ENCODE data around the gene TRPM1.

Gene TRPM1

DNA sequence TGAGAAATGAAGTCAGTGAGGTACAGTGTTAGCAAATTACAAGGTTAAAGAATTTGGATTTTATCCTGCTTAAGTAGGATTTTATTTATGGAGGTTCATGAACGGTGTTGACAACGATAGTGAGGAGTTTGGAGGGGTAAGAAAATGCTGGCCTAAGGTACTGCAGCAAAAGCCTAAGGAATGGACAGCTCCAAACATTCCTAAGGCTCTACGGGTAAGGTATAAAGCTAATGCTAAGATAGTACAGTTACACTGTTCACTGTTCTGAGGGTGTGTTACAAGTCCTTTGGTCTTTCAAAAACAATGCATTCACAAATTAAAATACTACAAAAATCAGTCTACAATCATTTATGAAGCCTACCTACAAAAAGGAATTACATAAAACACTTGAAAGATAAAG is 117.4 kb downstream of the TRPM1 start:
- Histone ChIP-seq H3K4me3 (ENCODE audit: low read length) (no peak overlapping the region), H3K9ac (ENCODE audit: low read length) (no peak overlapping the region), H3K9me2 (replicated peaks; ENCODE audit: insufficient read depth, low read length) (no peaks in the 10 kb centered on the region), H3K27me3 (replicated peaks; ENCODE audit: insufficient read depth, low read length) (no peaks in the 10 kb centered on the region), H3K27ac (ENCODE audit: low read length) (no peak overlapping the region), H2AFZ (ENCODE audit: low read length) (no peak overlapping the region), H3K79me2 (ENCODE audit: low read length) (peaks cover 97% of the 10 kb centered on the region), H4K20me1 (ENCODE audit: insufficient read depth, low read length) (no peaks in the 10 kb centered on the region; the same call in 1 of the 2 replicates), H3K36me3 (replicated peaks; ENCODE audit: insufficient read depth, low read length) (peaks cover 9% of the 10 kb centered on the region; the same call in 1 of the 2 replicates), H3F3A (ENCODE audit: insufficient read depth, low read length) (no peaks in the 10 kb centered on the region; the same call in 1 of the 2 replicates), H3K4me2 (ENCODE audit: low read depth, low read length) (no peak overlapping the region), H3K4me1 (ENCODE audit: low read length) (peaks cover 28% of the 10 kb centered on the region), H3K9me3 (replicated peaks; ENCODE audit: insufficient read depth, low read length) (no peaks in the 10 kb centered on the region)
- no peak for DNase-seq
- TF ChIP-seq EZH2 (optimal IDR thresholded peaks at IDR 0.05; ENCODE audit: low read depth, low read length) (no peak), EZH2phosphoT487 (IDR thresholded peaks at IDR 0.05; ENCODE audit: low read length) (no peak)
- TF ChIP-seq, protein P1, sequence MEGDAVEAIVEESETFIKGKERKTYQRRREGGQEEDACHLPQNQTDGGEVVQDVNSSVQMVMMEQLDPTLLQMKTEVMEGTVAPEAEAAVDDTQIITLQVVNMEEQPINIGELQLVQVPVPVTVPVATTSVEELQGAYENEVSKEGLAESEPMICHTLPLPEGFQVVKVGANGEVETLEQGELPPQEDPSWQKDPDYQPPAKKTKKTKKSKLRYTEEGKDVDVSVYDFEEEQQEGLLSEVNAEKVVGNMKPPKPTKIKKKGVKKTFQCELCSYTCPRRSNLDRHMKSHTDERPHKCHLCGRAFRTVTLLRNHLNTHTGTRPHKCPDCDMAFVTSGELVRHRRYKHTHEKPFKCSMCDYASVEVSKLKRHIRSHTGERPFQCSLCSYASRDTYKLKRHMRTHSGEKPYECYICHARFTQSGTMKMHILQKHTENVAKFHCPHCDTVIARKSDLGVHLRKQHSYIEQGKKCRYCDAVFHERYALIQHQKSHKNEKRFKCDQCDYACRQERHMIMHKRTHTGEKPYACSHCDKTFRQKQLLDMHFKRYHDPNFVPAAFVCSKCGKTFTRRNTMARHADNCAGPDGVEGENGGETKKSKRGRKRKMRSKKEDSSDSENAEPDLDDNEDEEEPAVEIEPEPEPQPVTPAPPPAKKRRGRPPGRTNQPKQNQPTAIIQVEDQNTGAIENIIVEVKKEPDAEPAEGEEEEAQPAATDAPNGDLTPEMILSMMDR (IDR thresholded peaks at IDR 0.05; ENCODE audit: low read length) = no peak

DNA sequence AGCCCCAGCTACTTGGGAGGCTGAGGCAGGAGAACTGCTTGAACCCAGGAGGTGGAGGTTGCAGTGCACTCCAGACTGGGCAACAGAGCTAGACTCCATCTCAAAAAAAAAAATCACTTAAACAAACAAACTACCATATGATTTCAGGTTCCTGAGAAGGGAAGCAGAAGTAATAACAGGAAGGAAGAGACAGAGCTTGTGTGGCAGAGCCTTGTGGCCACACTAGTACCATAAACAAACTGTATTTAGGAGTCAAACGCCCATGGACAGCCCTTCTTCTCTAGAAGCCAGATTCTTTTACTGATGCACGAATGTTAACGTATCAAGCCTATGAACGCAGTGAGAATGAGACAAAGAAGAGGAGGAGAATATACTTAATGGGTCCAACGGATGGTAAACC is 122.1 kb downstream of the TRPM1 start:
- H3K4me3 ChIP-seq (ENCODE audit: low read length) = no peak overlapping the region
- H3K79me2 ChIP-seq (ENCODE audit: low read length) = peaks cover 99% of the 10 kb centered on the region
- H2AFZ ChIP-seq (ENCODE audit: low read length) = no peak overlapping the region
- no peak overlapping the region for H3K9ac ChIP-seq (ENCODE audit: low read length)
- H3K9me2 ChIP-seq (replicated peaks; ENCODE audit: insufficient read depth, low read length) = no peaks in the 10 kb centered on the region
- no peak for DNase-seq
- no peaks in the 10 kb centered on the region for H3K9me3 ChIP-seq (replicated peaks; ENCODE audit: insufficient read depth, low read length)
- no peaks in the 10 kb centered on the region for H3K27me3 ChIP-seq (replicated peaks; ENCODE audit: insufficient read depth, low read length)
- peaks cover 29% of the 10 kb centered on the region for H3K4me1 ChIP-seq (ENCODE audit: low read length)
- no peaks in the 10 kb centered on the region; the same call in 1 of the 2 replicates for H4K20me1 ChIP-seq (ENCODE audit: insufficient read depth, low read length)
- H3K27ac ChIP-seq (ENCODE audit: low read length) = no peak overlapping the region
- H3K4me2 ChIP-seq (ENCODE audit: low read depth, low read length) = no peak overlapping the region
- peaks cover 4% of the 10 kb centered on the region; the same call in 1 of the 2 replicates for H3K36me3 ChIP-seq (replicated peaks; ENCODE audit: insufficient read depth, low read length)
- TF ChIP-seq EZH2phosphoT487 (IDR thresholded peaks at IDR 0.05; ENCODE audit: low read length) = no peak
- TF ChIP-seq, protein P1 (IDR thresholded peaks at IDR 0.05; ENCODE audit: low read length) = no peak
- TF ChIP-seq EZH2 (optimal IDR thresholded peaks at IDR 0.05; ENCODE audit: low read depth, low read length) = no peak
- no peaks in the 10 kb centered on the region for H3F3A ChIP-seq (ENCODE audit: insufficient read depth, low read length)

DNA sequence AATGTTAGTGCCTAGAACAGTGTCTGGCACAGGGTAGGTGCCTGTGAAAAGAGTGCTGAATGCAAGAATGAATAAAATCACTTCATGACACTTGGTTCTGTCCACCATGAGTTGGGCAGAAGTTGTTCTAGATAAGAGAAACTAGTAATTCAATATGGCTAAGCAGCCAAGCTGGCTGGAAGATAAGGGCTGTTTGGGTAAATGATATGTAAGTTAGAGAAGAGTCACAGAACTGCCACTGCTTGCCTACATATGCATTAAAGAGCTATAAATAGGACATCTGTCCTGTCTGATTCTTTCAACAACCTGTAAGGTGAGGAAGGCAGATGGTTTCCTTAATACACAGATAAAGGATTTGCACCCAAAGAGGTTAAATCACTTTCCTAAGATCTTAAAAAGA is 123.2 kb downstream of the TRPM1 start:
- Histone ChIP-seq H3K27me3 (replicated peaks; ENCODE audit: insufficient read depth, low read length) (no peaks in the 10 kb centered on the region), H4K20me1 (ENCODE audit: insufficient read depth, low read length) (no peaks in the 10 kb centered on the region; the same call in 1 of the 2 replicates), H3F3A (ENCODE audit: insufficient read depth, low read length) (no peaks in the 10 kb centered on the region), H3K27ac (ENCODE audit: low read length) (no peak overlapping the region), H2AFZ (ENCODE audit: low read length) (no peak overlapping the region), H3K4me3 (ENCODE audit: low read length) (no peak overlapping the region), H3K4me1 (ENCODE audit: low read length) (peaks cover 29% of the 10 kb centered on the region), H3K9me2 (replicated peaks; ENCODE audit: insufficient read depth, low read length) (no peaks in the 10 kb centered on the region), H3K79me2 (ENCODE audit: low read length) (peaks cover 99% of the 10 kb centered on the region), H3K4me2 (ENCODE audit: low read depth, low read length) (no peak overlapping the region; the same call in 1 of the 2 replicates), H3K9ac (ENCODE audit: low read length) (no peak overlapping the region), H3K36me3 (replicated peaks; ENCODE audit: insufficient read depth, low read length) (peaks cover 8% of the 10 kb centered on the region; the same call in 1 of the 2 replicates), H3K9me3 (replicated peaks; ENCODE audit: insufficient read depth, low read length) (no peaks in the 10 kb centered on the region)
- no peak for TF ChIP-seq EZH2 (optimal IDR thresholded peaks at IDR 0.05; ENCODE audit: low read depth, low read length)
- TF ChIP-seq, protein P1 (IDR thresholded peaks at IDR 0.05; ENCODE audit: low read length) = no peak
- TF ChIP-seq EZH2phosphoT487 (IDR thresholded peaks at IDR 0.05; ENCODE audit: low read length) = no peak
- DNase-seq = no peak
